Breast epithelium (tissue), 3 donors: ENCODE data around the gene KLHDC8A.
A peak's percentile ranks its signal among the peaks of the same experiment; 100 is the strongest.

Source experiments
- POLR2A ChIP-seq: fragments of 450-650 bp; IDR thresholded peaks from one replicate; pipeline ENCODE4 v1.6.1; 2016; ENCODE audit warnings: antibody characterized with exemption, mild to moderate bottlenecking, moderate library complexity
- POLR2AphosphoS5 ChIP-seq, 3 donors: sonication (generic); formaldehyde crosslinking; IDR thresholded peaks; one replicate each; pipeline ENCODE4 v1.6.1; 2017; ENCODE audit warnings: antibody characterized with exemption in 3 of 3
- TF ChIP-seq, protein P1 (sequence below), 3 donors: fragments of 450-650 bp; IDR thresholded peaks; one replicate each; pipeline ENCODE4 v1.5.1; 2016 to 2017; ENCODE audit warnings: antibody characterized with exemption in 3 of 3, mild to moderate bottlenecking in 3 of 3, moderate library complexity in 3 of 3

DNA sequence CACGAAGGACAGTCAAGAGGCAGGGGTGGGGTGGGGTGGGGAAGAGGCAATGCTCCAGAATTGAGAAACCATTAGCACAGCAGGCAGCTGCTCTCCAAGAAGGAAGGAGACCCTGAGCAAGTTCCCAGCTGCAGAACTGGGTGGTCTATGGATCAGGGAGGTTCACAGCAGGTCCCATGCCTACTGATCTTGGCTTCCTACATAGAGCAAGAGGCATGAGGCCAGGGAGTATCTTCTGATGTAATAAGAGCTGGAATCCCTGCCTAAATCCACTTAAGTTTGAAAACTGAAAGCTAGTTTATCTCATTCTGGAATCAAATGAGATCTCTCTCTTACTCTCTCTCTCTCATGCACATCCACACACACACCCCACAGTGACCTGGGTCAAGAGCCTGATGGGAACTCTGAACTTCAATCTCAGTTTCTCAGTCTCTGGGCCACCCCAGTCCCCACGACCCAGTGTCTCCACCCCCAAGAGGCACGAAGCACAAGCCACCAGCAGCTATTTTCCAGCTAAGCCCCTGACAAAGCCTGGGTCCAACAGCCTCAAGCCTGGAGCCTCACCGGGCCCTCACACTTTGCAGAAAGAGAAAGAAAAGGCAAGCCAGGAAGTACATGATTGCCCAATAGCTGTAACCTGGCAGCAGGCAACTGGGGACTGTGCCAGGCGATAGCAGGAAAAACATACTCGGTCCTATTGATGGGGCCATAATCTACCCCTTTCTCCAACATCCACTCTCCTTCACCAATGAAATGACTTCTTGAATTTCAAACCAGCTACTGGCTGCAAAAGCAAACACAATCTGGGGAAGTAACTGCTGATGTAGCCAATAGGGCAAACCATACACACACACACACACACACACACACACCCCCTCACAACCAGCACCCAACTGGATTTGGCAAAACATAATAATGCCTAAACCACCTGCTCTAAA lies 37.4 kb downstream of the KLHDC8A start:
- TF ChIP-seq, protein P1, sequence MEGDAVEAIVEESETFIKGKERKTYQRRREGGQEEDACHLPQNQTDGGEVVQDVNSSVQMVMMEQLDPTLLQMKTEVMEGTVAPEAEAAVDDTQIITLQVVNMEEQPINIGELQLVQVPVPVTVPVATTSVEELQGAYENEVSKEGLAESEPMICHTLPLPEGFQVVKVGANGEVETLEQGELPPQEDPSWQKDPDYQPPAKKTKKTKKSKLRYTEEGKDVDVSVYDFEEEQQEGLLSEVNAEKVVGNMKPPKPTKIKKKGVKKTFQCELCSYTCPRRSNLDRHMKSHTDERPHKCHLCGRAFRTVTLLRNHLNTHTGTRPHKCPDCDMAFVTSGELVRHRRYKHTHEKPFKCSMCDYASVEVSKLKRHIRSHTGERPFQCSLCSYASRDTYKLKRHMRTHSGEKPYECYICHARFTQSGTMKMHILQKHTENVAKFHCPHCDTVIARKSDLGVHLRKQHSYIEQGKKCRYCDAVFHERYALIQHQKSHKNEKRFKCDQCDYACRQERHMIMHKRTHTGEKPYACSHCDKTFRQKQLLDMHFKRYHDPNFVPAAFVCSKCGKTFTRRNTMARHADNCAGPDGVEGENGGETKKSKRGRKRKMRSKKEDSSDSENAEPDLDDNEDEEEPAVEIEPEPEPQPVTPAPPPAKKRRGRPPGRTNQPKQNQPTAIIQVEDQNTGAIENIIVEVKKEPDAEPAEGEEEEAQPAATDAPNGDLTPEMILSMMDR (IDR thresholded peaks at IDR 0.05): no peak
- TF ChIP-seq POLR2A (no peak), POLR2AphosphoS5 (IDR thresholded peaks at IDR 0.05) (peak in 1 of 3 donors; percentile 37)
